HepG2 (cell line): ENCODE results near the gene MAD2L2. TPM values are rescaled to one million over a fixed set of nuclear protein-coding genes. Genes with fewer than 3 reads are reported as not detected.

Source experiments
- ARNT2 ChIP-seq: sonication (generic); formaldehyde crosslinking; IDR thresholded peaks from 2 replicates; pipeline ENCODE4 v1.8.0; 2022; ENCODE audit warnings: mild to moderate bottlenecking, low read depth, missing genetic modification reagents, moderate library complexity
- GATA4 ChIP-seq: sonication (generic); IDR thresholded peaks from 2 replicates; pipeline ENCODE4 v1.6.1; 2016; ENCODE audit warnings: antibody characterized with exemption, low read depth, borderline replicate concordance
- LCORL ChIP-seq, 2 experiments: fragments of 450-650 bp in 1 of 2; sonication (generic) in 1 of 2; formaldehyde crosslinking in 1 of 2; IDR thresholded peaks; 2 replicates each; pipeline versions ENCODE4 v1.5.0 to v1.6.1; 2017 to 2020; ENCODE audit warnings: antibody characterized with exemption in 1 of 2, missing genetic modification reagents in 1 of 2
- SALL1 ChIP-seq: sonication (generic); formaldehyde crosslinking; IDR thresholded peaks from 2 replicates; pipeline ENCODE4 v1.8.0; 2022; ENCODE audit warnings: mild to moderate bottlenecking, missing genetic modification reagents
- SOX13 ChIP-seq, 3 experiments: fragments of 450-650 bp in 1 of 3; sonication (generic) in 1 of 3; formaldehyde crosslinking in 1 of 3; IDR thresholded peaks in 2 of 3; conservative IDR thresholded peaks in 1 of 3; 2 replicates each; pipeline versions ENCODE4 v1.5.0 to v1.6.1; 2016 to 2020; ENCODE audit warnings: antibody characterized with exemption in 1 of 3, mild to moderate bottlenecking in 1 of 3, missing compliant biosample characterization in 1 of 3, missing genetic modification reagents in 1 of 3, moderate library complexity in 1 of 3
- SP4 ChIP-seq: sonication (generic); formaldehyde crosslinking; IDR thresholded peaks from 2 replicates; pipeline ENCODE4 v1.8.1; 2023; ENCODE audit warnings: mild to moderate bottlenecking, missing genetic modification reagents
- THAP11 ChIP-seq: IDR thresholded peaks from 2 replicates; pipeline ENCODE4 v1.6.1; 2016; ENCODE audit warnings: missing biosample characterization, missing genetic modification reagents
- XRCC5 ChIP-seq: fragments of 200-400 bp; formaldehyde crosslinking; optimal IDR thresholded peaks from 2 replicates; pipeline ENCODE3; 2017; ENCODE audit warnings: mild to moderate bottlenecking, low read length
- ZNF256 ChIP-seq: sonication (generic); formaldehyde crosslinking; conservative IDR thresholded peaks from 2 replicates; pipeline ENCODE4 v1.4.0; 2020; ENCODE audit warnings: missing genetic modification reagents
- ZNF589 ChIP-seq: sonication (generic); formaldehyde crosslinking; conservative IDR thresholded peaks from 2 replicates; pipeline ENCODE4 v1.8.0; 2022; ENCODE audit warnings: mild to moderate bottlenecking, moderate library complexity, missing genetic modification reagents
- ZNF607 ChIP-seq: sonication (generic); formaldehyde crosslinking; IDR thresholded peaks from 2 replicates; pipeline ENCODE4 v1.5.1; 2020; ENCODE audit warnings: missing genetic modification reagents, mild to moderate bottlenecking, borderline replicate concordance
- polyA plus RNA-seq, 8 experiments: library from polyadenylated mRNA; depleted of rRNA in 3 of 8; stranded (reverse) in 7 of 8; unstranded in 1 of 8; fragments of >200 nt; fragmentation: Illumina TruSeq in 4 of 8; extraction: Trizol in 4 of 8; gene quantifications; 2 replicates each; pipeline versions ENCODE4 v1.2.1 to v1.2.3, GENCODE V29; 2011 to 2016; ENCODE audit warnings: low read depth in 4 of 8, missing spikeins in 1 of 8, mixed read lengths in 1 of 8; ENCODE audit not compliant: insufficient read depth in 1 of 8
- total RNA-seq, 5 experiments: library from RNA; depleted of rRNA; stranded (reverse); fragments of >200 nt; fragmentation: Illumina TruSeq; extraction: Trizol; gene quantifications; 2 replicates each; pipeline ENCODE4 v1.2.3, GENCODE V29; 2016; ENCODE audit warnings: low read depth in 1 of 5
- TF ChIP-seq, protein P1 (sequence below): sonication (generic); formaldehyde crosslinking; IDR thresholded peaks from 2 replicates; pipeline ENCODE4 v1.4.0; 2020; ENCODE audit warnings: missing genetic modification reagents
- TF ChIP-seq, protein P2 (sequence below): sonication (generic); formaldehyde crosslinking; IDR thresholded peaks from 2 replicates; pipeline ENCODE4 v1.5.0; 2020; ENCODE audit warnings: mild to moderate bottlenecking, missing genetic modification reagents
- TF ChIP-seq, protein P3 (sequence below): sonication (generic); formaldehyde crosslinking; IDR thresholded peaks from 2 replicates; pipeline ENCODE4 v1.8.0; 2022; ENCODE audit warnings: mild to moderate bottlenecking, missing genetic modification reagents, moderate library complexity
- TF ChIP-seq, protein P4 (sequence below): IDR thresholded peaks from 2 replicates; pipeline ENCODE4 v1.6.1; 2018; ENCODE audit warnings: missing genetic modification reagents
- TF ChIP-seq, protein P5 (sequence below): IDR thresholded peaks from 2 replicates; pipeline ENCODE4 v1.6.1; 2012; ENCODE audit warnings: inconsistent platforms
- TF ChIP-seq, protein P6 (sequence below), 2 experiments: sonication (generic) in 1 of 2; formaldehyde crosslinking in 1 of 2; IDR thresholded peaks; 2 replicates each; pipeline versions ENCODE4 v1.4.0 to v1.6.1; 2018 to 2020; ENCODE audit warnings: missing genetic modification reagents in 2 of 2, borderline replicate concordance in 1 of 2, low read depth in 1 of 2, mild to moderate bottlenecking in 1 of 2, missing biosample characterization in 1 of 2

MAD2L2 gene
- total and polyA plus RNA-seq, 2 of the 13 experiments (the other 11 are each of a cell fraction or from before 2014, with no cell fraction given) = 51.8 to 53.8 TPM

DNA sequence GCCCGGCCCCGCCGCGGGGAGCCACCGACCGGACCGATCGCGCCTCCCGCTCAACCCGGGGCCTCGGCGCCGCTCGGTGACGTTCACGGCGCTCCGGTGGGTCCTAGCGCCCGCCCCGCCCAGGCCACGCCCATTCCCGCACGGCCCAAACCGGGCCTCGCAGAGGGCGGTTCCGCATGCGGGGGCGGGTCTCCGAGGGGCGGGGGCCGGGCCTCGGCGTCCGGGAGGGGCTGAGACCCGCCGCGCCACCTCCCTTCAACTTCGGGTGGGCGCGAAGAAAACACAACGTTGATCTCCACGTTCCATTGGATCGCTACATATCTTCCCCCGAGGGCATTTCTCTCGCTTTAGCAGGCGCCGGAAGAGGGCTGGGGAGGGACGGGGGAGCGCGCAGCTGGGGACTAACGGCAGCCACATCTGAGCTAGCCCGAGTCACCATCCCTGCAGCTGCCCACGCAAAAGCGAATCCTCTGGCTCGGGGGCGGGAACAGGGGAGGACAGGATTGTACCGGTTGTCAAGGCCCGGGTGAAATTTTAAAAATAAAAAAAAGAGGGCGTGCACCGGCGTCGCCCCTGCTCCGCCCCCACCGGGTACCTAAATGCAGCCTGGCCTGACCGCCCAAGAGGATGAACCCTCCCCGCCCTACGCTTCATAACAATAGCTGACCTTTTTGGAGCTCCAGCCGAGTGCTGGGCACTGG, at the start of gene MAD2L2 (continued):
- TF ChIP-seq, protein P1, sequence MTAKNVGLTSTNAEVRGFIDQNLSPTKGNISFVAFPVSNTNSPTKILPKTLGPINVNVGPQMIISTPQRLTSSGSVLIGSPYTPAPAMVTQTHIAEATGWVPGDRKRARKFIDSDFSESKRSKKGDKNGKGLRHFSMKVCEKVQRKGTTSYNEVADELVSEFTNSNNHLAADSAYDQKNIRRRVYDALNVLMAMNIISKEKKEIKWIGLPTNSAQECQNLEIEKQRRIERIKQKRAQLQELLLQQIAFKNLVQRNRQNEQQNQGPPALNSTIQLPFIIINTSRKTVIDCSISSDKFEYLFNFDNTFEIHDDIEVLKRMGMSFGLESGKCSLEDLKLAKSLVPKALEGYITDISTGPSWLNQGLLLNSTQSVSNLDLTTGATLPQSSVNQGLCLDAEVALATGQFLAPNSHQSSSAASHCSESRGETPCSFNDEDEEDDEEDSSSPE (CRISPR knock-in tag) = 0 out of 2 replicates have a peak, but pooled peaks have one; percentile 60
- TF ChIP-seq, protein P2, sequence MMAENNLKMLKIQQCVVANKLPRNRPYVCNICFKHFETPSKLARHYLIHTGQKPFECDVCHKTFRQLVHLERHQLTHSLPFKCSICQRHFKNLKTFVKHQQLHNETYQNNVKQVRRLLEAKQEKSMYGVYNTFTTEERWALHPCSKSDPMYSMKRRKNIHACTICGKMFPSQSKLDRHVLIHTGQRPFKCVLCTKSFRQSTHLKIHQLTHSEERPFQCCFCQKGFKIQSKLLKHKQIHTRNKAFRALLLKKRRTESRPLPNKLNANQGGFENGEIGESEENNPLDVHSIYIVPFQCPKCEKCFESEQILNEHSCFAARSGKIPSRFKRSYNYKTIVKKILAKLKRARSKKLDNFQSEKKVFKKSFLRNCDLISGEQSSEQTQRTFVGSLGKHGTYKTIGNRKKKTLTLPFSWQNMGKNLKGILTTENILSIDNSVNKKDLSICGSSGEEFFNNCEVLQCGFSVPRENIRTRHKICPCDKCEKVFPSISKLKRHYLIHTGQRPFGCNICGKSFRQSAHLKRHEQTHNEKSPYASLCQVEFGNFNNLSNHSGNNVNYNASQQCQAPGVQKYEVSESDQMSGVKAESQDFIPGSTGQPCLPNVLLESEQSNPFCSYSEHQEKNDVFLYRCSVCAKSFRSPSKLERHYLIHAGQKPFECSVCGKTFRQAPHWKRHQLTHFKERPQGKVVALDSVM (CRISPR knock-in tag) = peak; percentile 64
- peak; percentile 99 for TF ChIP-seq SP4
- TF ChIP-seq, protein P3, sequence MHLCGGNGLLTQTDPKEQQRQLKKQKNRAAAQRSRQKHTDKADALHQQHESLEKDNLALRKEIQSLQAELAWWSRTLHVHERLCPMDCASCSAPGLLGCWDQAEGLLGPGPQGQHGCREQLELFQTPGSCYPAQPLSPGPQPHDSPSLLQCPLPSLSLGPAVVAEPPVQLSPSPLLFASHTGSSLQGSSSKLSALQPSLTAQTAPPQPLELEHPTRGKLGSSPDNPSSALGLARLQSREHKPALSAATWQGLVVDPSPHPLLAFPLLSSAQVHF (CRISPR knock-in tag) = 0 out of 2 replicates have a peak, but pooled peaks have one; percentile 55
- 0 out of 2 replicates have a peak, but pooled peaks have one; percentile 31 for TF ChIP-seq ZNF589
- no peak for TF ChIP-seq SOX13 (IDR thresholded peaks at IDR 0.05)
- peak in 1 of 2 experiments; percentile 61; a peak in 2 of 4 replicates for TF ChIP-seq SOX13 (CRISPR knock-in tag; conservative IDR thresholded peaks at IDR 0.05 in 1 of 2, IDR thresholded peaks at IDR 0.05 in 1 of 2)
- TF ChIP-seq, protein P4, sequence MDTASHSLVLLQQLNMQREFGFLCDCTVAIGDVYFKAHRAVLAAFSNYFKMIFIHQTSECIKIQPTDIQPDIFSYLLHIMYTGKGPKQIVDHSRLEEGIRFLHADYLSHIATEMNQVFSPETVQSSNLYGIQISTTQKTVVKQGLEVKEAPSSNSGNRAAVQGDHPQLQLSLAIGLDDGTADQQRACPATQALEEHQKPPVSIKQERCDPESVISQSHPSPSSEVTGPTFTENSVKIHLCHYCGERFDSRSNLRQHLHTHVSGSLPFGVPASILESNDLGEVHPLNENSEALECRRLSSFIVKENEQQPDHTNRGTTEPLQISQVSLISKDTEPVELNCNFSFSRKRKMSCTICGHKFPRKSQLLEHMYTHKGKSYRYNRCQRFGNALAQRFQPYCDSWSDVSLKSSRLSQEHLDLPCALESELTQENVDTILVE (CRISPR knock-in tag) = peak; percentile 91; the same call in 1 of the 2 replicates
- TF ChIP-seq ZNF607 (CRISPR knock-in tag) = no peak; the same call in 1 of the 2 replicates
- TF ChIP-seq GATA4 = no peak
- TF ChIP-seq, protein P5, sequence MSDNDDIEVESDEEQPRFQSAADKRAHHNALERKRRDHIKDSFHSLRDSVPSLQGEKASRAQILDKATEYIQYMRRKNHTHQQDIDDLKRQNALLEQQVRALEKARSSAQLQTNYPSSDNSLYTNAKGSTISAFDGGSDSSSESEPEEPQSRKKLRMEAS = peak; percentile 66; the same call in 1 of the 2 replicates
- peak; percentile 60 for TF ChIP-seq THAP11 (CRISPR knock-in tag)
- TF ChIP-seq SALL1 = peak; percentile 75
- no peak for TF ChIP-seq ZNF256 (CRISPR knock-in tag)
- 0 out of 2 replicates have a peak, but pooled peaks have one; percentile 14 for TF ChIP-seq ARNT2 (CRISPR knock-in tag)
- TF ChIP-seq, protein P6, sequence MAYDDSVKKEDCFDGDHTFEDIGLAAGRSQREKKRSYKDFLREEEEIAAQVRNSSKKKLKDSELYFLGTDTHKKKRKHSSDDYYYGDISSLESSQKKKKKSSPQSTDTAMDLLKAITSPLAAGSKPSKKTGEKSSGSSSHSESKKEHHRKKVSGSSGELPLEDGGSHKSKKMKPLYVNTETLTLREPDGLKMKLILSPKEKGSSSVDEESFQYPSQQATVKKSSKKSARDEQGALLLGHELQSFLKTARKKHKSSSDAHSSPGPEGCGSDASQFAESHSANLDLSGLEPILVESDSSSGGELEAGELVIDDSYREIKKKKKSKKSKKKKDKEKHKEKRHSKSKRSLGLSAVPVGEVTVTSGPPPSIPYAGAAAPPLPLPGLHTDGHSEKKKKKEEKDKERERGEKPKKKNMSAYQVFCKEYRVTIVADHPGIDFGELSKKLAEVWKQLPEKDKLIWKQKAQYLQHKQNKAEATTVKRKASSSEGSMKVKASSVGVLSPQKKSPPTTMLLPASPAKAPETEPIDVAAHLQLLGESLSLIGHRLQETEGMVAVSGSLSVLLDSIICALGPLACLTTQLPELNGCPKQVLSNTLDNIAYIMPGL (CRISPR knock-in tag; IDR thresholded peaks at IDR 0.05; ENCODE audit: borderline replicate concordance in 1 of 2, low read depth in 1 of 2) = peak in 1 of 2 experiments; percentile 73; a peak in 1 of 4 replicates
- TF ChIP-seq LCORL (IDR thresholded peaks at IDR 0.05) = no peak
- peak; percentile 78 for TF ChIP-seq LCORL (CRISPR knock-in tag; IDR thresholded peaks at IDR 0.05)
- peak; percentile 79 for TF ChIP-seq XRCC5
